ENCODE results near the gene PNPLA5.

The PNPLA5 gene

GRCh38 chr22:43841742-43842141 is 50.1 kb downstream of the PNPLA5 start:
- H3K4me2 ChIP-seq (ENCODE audit: low read depth, low read length, poor library complexity, severe bottlenecking) = no peak overlapping the region
- no peaks in the 10 kb centered on the region for H4K20me1 ChIP-seq (ENCODE audit: low read depth, low read length)
- TF ChIP-seq EZH2phosphoT487 (conservative IDR thresholded peaks at IDR 0.05; ENCODE audit: low read length) = no peak
- no peak for TF ChIP-seq CTCF (IDR thresholded peaks at IDR 0.05; ENCODE audit: insufficient read depth, low read length, poor library complexity, severe bottlenecking)
- H2AFZ ChIP-seq (ENCODE audit: low read depth, low read length, severe bottlenecking) = no peak overlapping the region
- no peaks in the 10 kb centered on the region for H3K9me3 ChIP-seq (ENCODE audit: insufficient read depth, low read length)
- no peaks in the 10 kb centered on the region for H3F3A ChIP-seq (ENCODE audit: insufficient read depth)
- H3K27me3 ChIP-seq (ENCODE audit: low read length) = no peaks in the 10 kb centered on the region
- H3K27ac ChIP-seq (ENCODE audit: low read depth, low read length) = no peak overlapping the region
- no peaks in the 10 kb centered on the region for H3K9me2 ChIP-seq (replicated peaks; ENCODE audit: insufficient read depth, low read length)
- H3K9ac ChIP-seq (ENCODE audit: low read length) = no peak overlapping the region
- no peaks in the 10 kb centered on the region for H3K79me2 ChIP-seq (ENCODE audit: insufficient read depth, low read length)
- H3K4me3 ChIP-seq (ENCODE audit: insufficient read depth, low read length, poor library complexity, severe bottlenecking) = no peak overlapping the region
- H3K36me3 ChIP-seq (ENCODE audit: low read length) = no peaks in the 10 kb centered on the region

- no peak overlapping the region for H2AFZ ChIP-seq (ENCODE audit: low read depth, low read length, severe bottlenecking)
- no peaks in the 10 kb centered on the region for H3K27me3 ChIP-seq (ENCODE audit: low read length)
- no peaks in the 10 kb centered on the region for H3F3A ChIP-seq (ENCODE audit: insufficient read depth)
- no peaks in the 10 kb centered on the region for H3K9me3 ChIP-seq (ENCODE audit: insufficient read depth, low read length)
- H3K27ac ChIP-seq (ENCODE audit: low read depth, low read length) = no peak overlapping the region
- no peaks in the 10 kb centered on the region for H4K20me1 ChIP-seq (ENCODE audit: low read depth, low read length)
- H3K9ac ChIP-seq (ENCODE audit: low read length) = no peak overlapping the region
- no peaks in the 10 kb centered on the region for H3K9me2 ChIP-seq (replicated peaks; ENCODE audit: insufficient read depth, low read length)
- TF ChIP-seq EZH2phosphoT487 (conservative IDR thresholded peaks at IDR 0.05; ENCODE audit: low read length) (no peak), CTCF (IDR thresholded peaks at IDR 0.05; ENCODE audit: insufficient read depth, low read length, poor library complexity, severe bottlenecking) (no peak)
- no peaks in the 10 kb centered on the region for H3K79me2 ChIP-seq (ENCODE audit: insufficient read depth, low read length)
- no peak overlapping the region for H3K4me3 ChIP-seq (ENCODE audit: insufficient read depth, low read length, poor library complexity, severe bottlenecking)
- no peak overlapping the region for H3K4me2 ChIP-seq (ENCODE audit: low read depth, low read length, poor library complexity, severe bottlenecking)
- no peaks in the 10 kb centered on the region for H3K36me3 ChIP-seq (ENCODE audit: low read length)
These were observed 51.0 kb downstream of the PNPLA5 start for GRCh38 chr22:43840851-43841250.

GRCh38 chr22:43840431-43840830 is 51.4 kb downstream of the PNPLA5 start:
- Histone ChIP-seq H2AFZ (ENCODE audit: low read depth, low read length, severe bottlenecking) (no peak overlapping the region), H3K4me2 (ENCODE audit: low read depth, low read length, poor library complexity, severe bottlenecking) (no peak overlapping the region)

More at GRCh38 chr22:43840431-43840830, 51.4 kb downstream of the PNPLA5 start:
- no peaks in the 10 kb centered on the region for H3K79me2 ChIP-seq (ENCODE audit: insufficient read depth, low read length)
- no peak overlapping the region for H3K27ac ChIP-seq (ENCODE audit: low read depth, low read length)
- H3K9me2 ChIP-seq (replicated peaks; ENCODE audit: insufficient read depth, low read length) = no peaks in the 10 kb centered on the region
- H3K36me3 ChIP-seq (ENCODE audit: low read length) = no peaks in the 10 kb centered on the region
- no peak overlapping the region for H3K4me3 ChIP-seq (ENCODE audit: insufficient read depth, low read length, poor library complexity, severe bottlenecking)
- H4K20me1 ChIP-seq (ENCODE audit: low read depth, low read length) = no peaks in the 10 kb centered on the region
- no peak overlapping the region for H3K9ac ChIP-seq (ENCODE audit: low read length)
- no peaks in the 10 kb centered on the region for H3K27me3 ChIP-seq (ENCODE audit: low read length)
- H3K9me3 ChIP-seq (ENCODE audit: insufficient read depth, low read length) = no peaks in the 10 kb centered on the region
- TF ChIP-seq EZH2phosphoT487 (conservative IDR thresholded peaks at IDR 0.05; ENCODE audit: low read length) = no peak
- no peak for TF ChIP-seq CTCF (IDR thresholded peaks at IDR 0.05; ENCODE audit: insufficient read depth, low read length, poor library complexity, severe bottlenecking)
- no peaks in the 10 kb centered on the region for H3F3A ChIP-seq (ENCODE audit: insufficient read depth)
